Mesendoderm (in vitro differentiated cells): Measurements from ENCODE around the gene AMMECR1.

ENCODE experiments used
- DNase-seq: peaks from one replicate; pipeline ENCODE4 v3.0.0; 2013
- H2AK5ac ChIP-seq: 2 replicates; pipeline ENCODE4 v1.6.1; 2013; ENCODE audit warnings: low read length, inconsistent platforms
- H2BK120ac ChIP-seq: 2 replicates; pipeline ENCODE4 v1.6.1; 2013; ENCODE audit warnings: low read depth, mild to moderate bottlenecking, low read length, moderate library complexity, mixed read lengths
- H2BK15ac ChIP-seq: replicated peaks from 2 replicates; pipeline ENCODE4 v1.6.1; 2013; ENCODE audit warnings: low read depth, mild to moderate bottlenecking, moderate library complexity
- H2BK5ac ChIP-seq: 2 replicates; pipeline ENCODE4 v1.6.1; 2013; ENCODE audit warnings: low read length, inconsistent platforms
- H3K18ac ChIP-seq: 2 replicates; pipeline ENCODE4 v1.6.1; 2013; ENCODE audit warnings: mild to moderate bottlenecking, low read length, mixed read lengths
- H3K23ac ChIP-seq: one replicate; pipeline ENCODE4 v1.6.1; 2013; ENCODE audit warnings: low read length
- H3K27ac ChIP-seq: 2 replicates; pipeline ENCODE4 v1.5.1; 2013; ENCODE audit warnings: low read depth, mild to moderate bottlenecking, inconsistent platforms, low read length, moderate library complexity
- H3K27me3 ChIP-seq: 2 replicates; pipeline ENCODE4 v1.6.1; 2013; ENCODE audit warnings: low read length, control low read depth, mild to moderate bottlenecking, inconsistent platforms; ENCODE audit not compliant: insufficient read depth, poor library complexity
- H3K36me3 ChIP-seq: 2 replicates; pipeline ENCODE4 v1.6.1; 2013; ENCODE audit warnings: low read length, inconsistent platforms; ENCODE audit not compliant: control insufficient read depth, insufficient read depth
- H3K4ac ChIP-seq: one replicate; pipeline ENCODE4 v1.6.1; 2013; ENCODE audit warnings: low read depth, mild to moderate bottlenecking, low read length, moderate library complexity
- H3K4me1 ChIP-seq: 2 replicates; pipeline ENCODE4 v1.6.1; 2013; ENCODE audit warnings: low read depth, low read length, inconsistent platforms; ENCODE audit not compliant: control insufficient read depth
- H3K4me2 ChIP-seq: 2 replicates; pipeline ENCODE4 v1.6.1; 2013; ENCODE audit warnings: low read length
- H3K4me3 ChIP-seq: 2 replicates; pipeline ENCODE4 v1.5.1; 2013; ENCODE audit warnings: mild to moderate bottlenecking, low read length
- H3K56ac ChIP-seq: one replicate; pipeline ENCODE4 v1.6.1; 2013; ENCODE audit warnings: low read length
- H3K79me1 ChIP-seq: 2 replicates; pipeline ENCODE4 v1.6.1; 2013; ENCODE audit warnings: low read length, inconsistent platforms
- H3K79me2 ChIP-seq: 2 replicates; pipeline ENCODE4 v1.6.1; 2013; ENCODE audit warnings: mild to moderate bottlenecking, low read length; ENCODE audit not compliant: control insufficient read depth, insufficient read depth
- H3K9ac ChIP-seq: 2 replicates; pipeline ENCODE4 v1.6.1; 2013; ENCODE audit warnings: low read length, inconsistent platforms
- H4K5ac ChIP-seq: one replicate; pipeline ENCODE4 v1.6.1; 2013; ENCODE audit warnings: low read length
- H4K8ac ChIP-seq: one replicate; pipeline ENCODE4 v1.6.1; 2013; ENCODE audit warnings: low read depth, mild to moderate bottlenecking, control low read depth, low read length, moderate library complexity
- WGBS: extraction: QIAGEN DNeasy Blood & Tissue Kit; methylation state at CpG from one replicate; pipeline ENCODE4 v1.1.7; 2013; ENCODE audit warnings: low lambda C conversion rate, missing lambda C conversion rate; ENCODE audit not compliant: insufficient coverage; ENCODE audit errors: extremely low coverage; 5-methylcytosine and 5-hydroxymethylcytosine counted together

The AMMECR1 gene

DNA sequence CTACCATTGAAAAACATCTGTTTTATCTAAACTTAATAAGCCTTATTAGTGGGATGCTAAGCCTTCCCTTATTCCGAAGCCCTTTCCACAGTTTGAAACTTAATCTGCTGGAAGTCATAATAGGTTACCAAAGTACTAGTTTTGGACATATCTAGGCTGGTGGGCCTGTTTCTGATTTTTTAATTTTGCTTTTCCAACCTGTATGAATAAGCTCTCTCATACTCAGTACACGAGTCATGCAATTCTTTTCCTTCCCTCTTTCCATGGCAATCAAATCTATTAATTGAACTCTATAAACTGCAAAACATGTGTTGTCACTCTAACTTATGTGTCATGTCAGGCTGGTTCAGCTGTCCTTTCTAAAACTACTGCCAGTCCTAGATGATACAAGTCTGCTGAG lies 91.0 kb downstream of the AMMECR1 start:
- H4K5ac ChIP-seq = no peak overlapping the region
- no peak overlapping the region for H2AK5ac ChIP-seq
- H2BK5ac ChIP-seq = no peak overlapping the region
- H3K4ac ChIP-seq = no peak overlapping the region
- H3K4me1 ChIP-seq = no peaks in the 10 kb centered on the region
- no peak overlapping the region for H3K56ac ChIP-seq
- H3K27me3 ChIP-seq = no peaks in the 10 kb centered on the region
- no CpG with 5 or more reads among the region's 2 CpGs for WGBS
- H3K79me2 ChIP-seq = no peaks in the 10 kb centered on the region
- no peak for DNase-seq
- H3K4me3 ChIP-seq = no peak overlapping the region
- H2BK120ac ChIP-seq = no peak overlapping the region
- no peak overlapping the region for H3K23ac ChIP-seq
- H3K36me3 ChIP-seq = no peaks in the 10 kb centered on the region
- H4K8ac ChIP-seq = no peak overlapping the region
- no peak overlapping the region for H3K27ac ChIP-seq
- H2BK15ac ChIP-seq = no peak overlapping the region
- no peaks in the 10 kb centered on the region for H3K79me1 ChIP-seq
- H3K18ac ChIP-seq = no peak overlapping the region
- H3K9ac ChIP-seq = no peak overlapping the region
- no peak overlapping the region for H3K4me2 ChIP-seq

- H3K27me3 ChIP-seq = no peaks in the 10 kb centered on the region
- H3K4me2 ChIP-seq = no peak overlapping the region
- H2BK5ac ChIP-seq = no peak overlapping the region
- no peaks in the 10 kb centered on the region for H3K79me1 ChIP-seq
- no peak overlapping the region for H4K8ac ChIP-seq
- no peak overlapping the region for H4K5ac ChIP-seq
- no CpG with 5 or more reads among the region's 3 CpGs for WGBS
- no peak overlapping the region for H3K56ac ChIP-seq
- H3K4me1 ChIP-seq = no peaks in the 10 kb centered on the region
- H3K4me3 ChIP-seq = no peak overlapping the region
- H3K27ac ChIP-seq = no peak overlapping the region
- no peak overlapping the region for H2AK5ac ChIP-seq
- no peak for DNase-seq
- H3K4ac ChIP-seq = no peak overlapping the region
- no peak overlapping the region for H3K18ac ChIP-seq
- no peak overlapping the region for H2BK120ac ChIP-seq
- no peak overlapping the region for H2BK15ac ChIP-seq
- H3K79me2 ChIP-seq = no peaks in the 10 kb centered on the region
- no peak overlapping the region for H3K9ac ChIP-seq
- H3K23ac ChIP-seq = no peak overlapping the region
- H3K36me3 ChIP-seq = no peaks in the 10 kb centered on the region
Observed at GRCh38 chrX:110224926-110225617, 92.8 kb downstream of the AMMECR1 start.

DNA sequence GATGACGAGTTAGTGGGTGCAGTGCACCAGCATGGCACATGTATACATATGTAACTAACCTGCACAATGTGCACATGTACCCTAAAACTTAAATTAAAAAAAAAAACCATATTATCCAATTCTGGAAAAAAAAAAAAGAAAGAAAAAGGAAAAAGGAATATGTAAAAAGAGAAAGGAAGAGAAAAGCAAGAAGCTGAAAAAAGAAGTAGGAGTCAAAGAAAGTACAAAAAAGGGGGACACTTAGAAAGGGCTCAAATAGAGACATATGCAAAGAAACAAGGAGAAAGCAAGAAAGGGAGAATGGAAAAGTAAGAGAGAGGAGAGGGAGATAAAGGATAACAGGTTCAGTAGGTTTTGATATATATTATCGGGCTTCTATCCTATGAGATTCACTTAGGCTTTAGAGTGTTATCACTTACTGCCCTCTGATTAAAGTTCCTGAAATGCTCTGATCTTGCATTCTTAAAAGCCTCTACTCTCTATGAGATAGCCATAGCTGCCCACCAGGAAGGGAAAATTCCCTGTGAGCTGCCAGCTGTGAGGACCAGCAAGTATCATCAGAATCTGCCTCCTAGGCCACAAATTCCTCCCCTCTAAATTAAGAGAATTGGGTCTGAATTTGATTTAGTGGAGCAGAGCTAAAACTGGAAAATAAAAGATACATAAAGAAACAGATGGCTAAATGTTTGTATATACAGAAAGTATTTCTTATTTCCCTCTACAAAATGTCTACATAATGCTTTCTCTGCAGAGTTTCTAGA lies 95.2 kb downstream of the AMMECR1 start:
- Histone ChIP-seq H3K18ac (no peak overlapping the region), H2BK120ac (no peak overlapping the region), H3K23ac (no peak overlapping the region), H3K27me3 (no peaks in the 10 kb centered on the region), H3K79me2 (no peaks in the 10 kb centered on the region), H3K79me1 (no peaks in the 10 kb centered on the region), H3K4me3 (no peak overlapping the region), H2BK5ac (no peak overlapping the region), H3K4ac (no peak overlapping the region), H3K4me1 (no peaks in the 10 kb centered on the region), H4K5ac (no peak overlapping the region), H2AK5ac (no peak overlapping the region), H2BK15ac (no peak overlapping the region), H3K36me3 (no peaks in the 10 kb centered on the region), H4K8ac (no peak overlapping the region), H3K4me2 (no peak overlapping the region), H3K56ac (no peak overlapping the region), H3K27ac (no peak overlapping the region), H3K9ac (no peak overlapping the region)
- WGBS = no CpG with 5 or more reads among the region's 2 CpGs
- DNase-seq = peak; percentile 31

DNA sequence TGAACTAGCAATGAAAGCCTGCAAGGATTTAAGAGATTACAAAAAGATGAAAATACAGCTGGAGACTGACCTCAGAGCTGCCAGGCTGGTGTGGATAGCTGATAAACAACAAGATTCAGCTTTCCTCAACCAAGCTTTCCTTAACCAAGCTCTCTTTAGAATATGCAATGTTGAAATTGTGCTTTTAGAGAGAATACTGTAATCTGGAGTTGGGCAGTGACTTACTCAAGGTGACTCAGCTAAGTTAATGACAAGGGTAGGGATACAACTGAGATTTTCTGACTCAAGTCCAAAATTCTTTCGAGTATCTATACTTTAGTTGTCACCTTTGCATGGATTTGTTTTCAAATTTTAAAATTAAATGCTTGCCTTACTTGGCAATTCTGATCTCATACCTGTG lies 98.0 kb downstream of the AMMECR1 start:
- H2AK5ac ChIP-seq = no peak overlapping the region
- no peaks in the 10 kb centered on the region for H3K27me3 ChIP-seq
- H3K27ac ChIP-seq = no peak overlapping the region
- H3K4me3 ChIP-seq = no peak overlapping the region
- no peak overlapping the region for H3K4ac ChIP-seq
- no peak overlapping the region for H3K23ac ChIP-seq
- no peak overlapping the region for H3K18ac ChIP-seq
- no peak overlapping the region for H3K56ac ChIP-seq
- no peak overlapping the region for H2BK5ac ChIP-seq
- H2BK120ac ChIP-seq = no peak overlapping the region
- H4K8ac ChIP-seq = no peak overlapping the region
- WGBS = no CpG with 5 or more reads among the region's 1 CpG
- no peak overlapping the region for H2BK15ac ChIP-seq
- no peak overlapping the region for H3K9ac ChIP-seq
- H3K4me2 ChIP-seq = no peak overlapping the region
- H3K79me2 ChIP-seq = no peaks in the 10 kb centered on the region
- H4K5ac ChIP-seq = no peak overlapping the region
- no peaks in the 10 kb centered on the region for H3K36me3 ChIP-seq
- DNase-seq = peak; percentile 3
- no peaks in the 10 kb centered on the region for H3K4me1 ChIP-seq
- no peaks in the 10 kb centered on the region for H3K79me1 ChIP-seq

DNA sequence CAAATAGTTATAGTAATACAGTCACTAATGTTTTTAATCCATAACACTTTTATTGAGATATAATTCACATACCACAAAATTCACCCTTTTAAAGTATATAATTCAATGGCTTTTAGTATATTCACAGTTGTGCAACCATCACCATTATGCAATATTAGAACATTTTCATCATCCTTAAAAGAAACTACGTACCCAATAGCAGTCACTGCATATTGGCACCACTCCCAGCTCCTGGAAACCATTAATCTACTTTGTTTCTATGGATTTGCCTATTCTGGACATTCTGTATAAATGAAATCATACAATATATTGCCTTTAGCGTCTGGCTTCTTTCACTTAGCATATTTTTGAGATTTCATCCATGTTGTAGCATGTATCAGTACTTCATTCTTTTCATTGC lies 99.3 kb downstream of the AMMECR1 start:
- Histone ChIP-seq H3K4me1 (no peaks in the 10 kb centered on the region), H3K4me2 (no peak overlapping the region), H4K8ac (no peak overlapping the region), H3K27ac (no peak overlapping the region), H3K56ac (no peak overlapping the region), H4K5ac (no peak overlapping the region), H2AK5ac (no peak overlapping the region), H3K9ac (no peak overlapping the region), H2BK5ac (no peak overlapping the region), H3K36me3 (no peaks in the 10 kb centered on the region), H3K79me2 (no peaks in the 10 kb centered on the region), H3K79me1 (no peaks in the 10 kb centered on the region), H2BK15ac (no peak overlapping the region), H3K18ac (no peak overlapping the region), H2BK120ac (no peak overlapping the region), H3K23ac (no peak overlapping the region), H3K4me3 (no peak overlapping the region), H3K27me3 (no peaks in the 10 kb centered on the region), H3K4ac (no peak overlapping the region)
- WGBS = no CpG with 5 or more reads among the region's 2 CpGs
- DNase-seq = no peak
